ENCODE results near the gene CD70.
"Not testable (repeated sequence)": the region's sequence is repeated elsewhere in the genome, so short reads cannot be mapped to it uniquely, and the experiment has no call there.

The CD70 gene

GRCh38 chr19:6568816-6569215 lies 22.1 kb downstream of the CD70 start:
- DNase-seq = no peak

GRCh38 chr19:6568010-6568526 lies 22.9 kb downstream of the CD70 start:
- no peak for DNase-seq

GRCh38 chr19:6566727-6567126 lies 24.2 kb downstream of the CD70 start:
- DNase-seq = not testable (repeated sequence)

- DNase-seq = no peak
Measured at GRCh38 chr19:6564393-6564792, 26.6 kb downstream of the CD70 start.

GRCh38 chr19:6562437-6562836 lies 28.5 kb downstream of the CD70 start:
- not testable (repeated sequence) for DNase-seq

GRCh38 chr19:6556480-6557195 lies 34.3 kb downstream of the CD70 start:
- no peak for DNase-seq

GRCh38 chr19:6556043-6556449 lies 34.9 kb downstream of the CD70 start:
- no peak for DNase-seq

GRCh38 chr19:6551607-6552450 lies 39.1 kb downstream of the CD70 start:
- peak; percentile 48 for DNase-seq

- DNase-seq = no peak
Measured at GRCh38 chr19:6551091-6551490, 39.9 kb downstream of the CD70 start.

- not testable (repeated sequence) for DNase-seq
Measured at GRCh38 chr19:6550679-6551078, 40.3 kb downstream of the CD70 start.

- DNase-seq = no peak
Measured at GRCh38 chr19:6543866-6544347, 47.0 kb downstream of the CD70 start.

- DNase-seq = no peak
Measured at GRCh38 chr19:6540918-6541689, 49.8 kb downstream of the CD70 start.

- DNase-seq = no peak
Measured at GRCh38 chr19:6539514-6539913, 51.4 kb downstream of the CD70 start.
